NCI-H748 (cell line): ENCODE data around the gene OLFM1.

ENCODE experiments used
- DNase-seq: peaks from one replicate; lab custom pipeline; 2025; ENCODE audit not compliant: unreplicated experiment; lab: John Stamatoyannopoulos, UW

OLFM1 gene

GRCh38 chr9:135087489-135087792, at the start of gene OLFM1:
OLFM1 (plus strand) TSS chr9:135087668; CDS start chr9:135087990, 322 bp downstream.
- peak; percentile 82 for DNase-seq

GRCh38 chr9:135038331-135038730, 49.1 kb upstream of the OLFM1 start:
- DNase-seq = no peak

GRCh38 chr9:135038826-135039225, 48.6 kb upstream of the OLFM1 start:
- no peak for DNase-seq

- no peak for DNase-seq
Observed at GRCh38 chr9:135039266-135039870, 48.1 kb upstream of the OLFM1 start.

GRCh38 chr9:135039916-135040645, 47.4 kb upstream of the OLFM1 start:
- no peak for DNase-seq

GRCh38 chr9:135040892-135041291, 46.6 kb upstream of the OLFM1 start:
- no peak for DNase-seq

GRCh38 chr9:135043345-135043744, 44.1 kb upstream of the OLFM1 start:
- no peak for DNase-seq

GRCh38 chr9:135045264-135045927, 42.1 kb upstream of the OLFM1 start:
- no peak for DNase-seq

GRCh38 chr9:135045928-135046738, 41.3 kb upstream of the OLFM1 start:
- DNase-seq = no peak

- no peak for DNase-seq
Observed at GRCh38 chr9:135046739-135047350, 40.6 kb upstream of the OLFM1 start.

GRCh38 chr9:135047521-135047920, 39.9 kb upstream of the OLFM1 start:
- DNase-seq = no peak

GRCh38 chr9:135048046-135048757, 39.3 kb upstream of the OLFM1 start:
- DNase-seq = no peak

- DNase-seq = no peak
Observed at GRCh38 chr9:135048758-135049444, 38.6 kb upstream of the OLFM1 start.

GRCh38 chr9:135049460-135049859, 38.0 kb upstream of the OLFM1 start:
- DNase-seq = no peak

- no peak for DNase-seq
Observed at GRCh38 chr9:135050072-135050990, 37.1 kb upstream of the OLFM1 start.

GRCh38 chr9:135051316-135052038, 36.0 kb upstream of the OLFM1 start:
- DNase-seq = no peak

- DNase-seq = no peak
Observed at GRCh38 chr9:135053133-135053532, 34.3 kb upstream of the OLFM1 start.

- DNase-seq = no peak
Observed at GRCh38 chr9:135055181-135055580, 32.3 kb upstream of the OLFM1 start.
